ENCODE data around the gene ATP2A3. TPM values are rescaled to one million over a fixed set of nuclear protein-coding genes. Genes with fewer than 3 reads are reported as not detected.

The ATP2A3 gene
- total RNA-seq, 1 donor from 2014 or later: 2.4 TPM

DNA sequence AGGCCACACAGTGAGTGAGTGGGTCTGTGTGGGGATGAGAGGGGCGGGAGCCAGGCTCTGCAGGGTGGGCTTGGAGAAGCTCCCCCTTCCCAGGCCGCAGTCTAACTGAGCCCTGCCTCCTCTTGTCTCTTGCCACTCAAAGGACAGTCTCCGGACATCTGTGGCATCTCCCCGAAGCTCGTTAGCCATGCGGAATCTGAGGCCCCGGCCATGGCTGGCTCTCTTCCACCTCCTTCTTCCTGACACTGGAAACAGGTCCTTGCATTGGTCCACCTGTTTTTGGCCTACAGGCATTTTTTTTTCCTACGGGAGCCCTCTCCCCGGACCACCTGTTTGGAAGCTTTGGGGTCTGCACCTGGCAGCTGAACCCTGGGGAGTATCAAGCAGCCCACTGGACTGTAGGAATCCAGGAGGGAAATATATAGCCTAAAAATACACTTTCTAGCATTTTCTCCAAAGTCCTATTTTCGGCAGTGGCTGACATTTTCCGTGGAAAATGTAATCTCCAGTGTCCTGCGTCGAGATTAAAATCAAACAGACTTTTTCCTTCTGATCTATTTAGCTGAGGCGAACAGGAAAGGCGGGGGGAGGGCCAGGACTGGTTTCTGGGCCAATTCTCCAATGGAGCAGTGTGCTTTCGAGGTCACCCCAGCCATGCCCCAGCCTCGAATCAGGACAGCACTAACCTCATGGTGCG, 9.1 kb downstream of the ATP2A3 start:
- no peak for DNase-seq (ENCODE audit: low read depth)
- no peak overlapping the region for H3K4me3 ChIP-seq (ENCODE audit: low read depth, low read length)
- TF ChIP-seq, protein P1, sequence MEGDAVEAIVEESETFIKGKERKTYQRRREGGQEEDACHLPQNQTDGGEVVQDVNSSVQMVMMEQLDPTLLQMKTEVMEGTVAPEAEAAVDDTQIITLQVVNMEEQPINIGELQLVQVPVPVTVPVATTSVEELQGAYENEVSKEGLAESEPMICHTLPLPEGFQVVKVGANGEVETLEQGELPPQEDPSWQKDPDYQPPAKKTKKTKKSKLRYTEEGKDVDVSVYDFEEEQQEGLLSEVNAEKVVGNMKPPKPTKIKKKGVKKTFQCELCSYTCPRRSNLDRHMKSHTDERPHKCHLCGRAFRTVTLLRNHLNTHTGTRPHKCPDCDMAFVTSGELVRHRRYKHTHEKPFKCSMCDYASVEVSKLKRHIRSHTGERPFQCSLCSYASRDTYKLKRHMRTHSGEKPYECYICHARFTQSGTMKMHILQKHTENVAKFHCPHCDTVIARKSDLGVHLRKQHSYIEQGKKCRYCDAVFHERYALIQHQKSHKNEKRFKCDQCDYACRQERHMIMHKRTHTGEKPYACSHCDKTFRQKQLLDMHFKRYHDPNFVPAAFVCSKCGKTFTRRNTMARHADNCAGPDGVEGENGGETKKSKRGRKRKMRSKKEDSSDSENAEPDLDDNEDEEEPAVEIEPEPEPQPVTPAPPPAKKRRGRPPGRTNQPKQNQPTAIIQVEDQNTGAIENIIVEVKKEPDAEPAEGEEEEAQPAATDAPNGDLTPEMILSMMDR (conservative IDR thresholded peaks at IDR 0.05; ENCODE audit: low read depth, low read length): no peak

- TF ChIP-seq, protein P1 (conservative IDR thresholded peaks at IDR 0.05; ENCODE audit: low read depth, low read length): no peak
- DNase-seq (ENCODE audit: low read depth): no peak
Observed at GRCh38 chr17:3954086-3954485, 10.2 kb downstream of the ATP2A3 start.

GRCh38 chr17:3953542-3953941, 10.7 kb downstream of the ATP2A3 start:
- H3K4me3 ChIP-seq (ENCODE audit: low read depth, low read length): no peak overlapping the region
- DNase-seq (ENCODE audit: low read depth): no peak
- TF ChIP-seq, protein P1 (conservative IDR thresholded peaks at IDR 0.05; ENCODE audit: low read depth, low read length): no peak

More at GRCh38 chr17:3954086-3954485, 10.2 kb downstream of the ATP2A3 start:
- no peak overlapping the region for H3K4me3 ChIP-seq (ENCODE audit: low read depth, low read length)

- no peak for DNase-seq (ENCODE audit: low read depth)
- no peak overlapping the region for H3K4me3 ChIP-seq (ENCODE audit: low read depth, low read length)
- TF ChIP-seq, protein P1 (conservative IDR thresholded peaks at IDR 0.05; ENCODE audit: low read depth, low read length): no peak
Observed at GRCh38 chr17:3952186-3952585, 12.1 kb downstream of the ATP2A3 start.

- no peak overlapping the region for H3K4me3 ChIP-seq (ENCODE audit: low read depth, low read length)
- DNase-seq (ENCODE audit: low read depth): no peak
- TF ChIP-seq, protein P1 (conservative IDR thresholded peaks at IDR 0.05; ENCODE audit: low read depth, low read length): no peak
Observed at GRCh38 chr17:3951420-3951819, 12.8 kb downstream of the ATP2A3 start.

DNA sequence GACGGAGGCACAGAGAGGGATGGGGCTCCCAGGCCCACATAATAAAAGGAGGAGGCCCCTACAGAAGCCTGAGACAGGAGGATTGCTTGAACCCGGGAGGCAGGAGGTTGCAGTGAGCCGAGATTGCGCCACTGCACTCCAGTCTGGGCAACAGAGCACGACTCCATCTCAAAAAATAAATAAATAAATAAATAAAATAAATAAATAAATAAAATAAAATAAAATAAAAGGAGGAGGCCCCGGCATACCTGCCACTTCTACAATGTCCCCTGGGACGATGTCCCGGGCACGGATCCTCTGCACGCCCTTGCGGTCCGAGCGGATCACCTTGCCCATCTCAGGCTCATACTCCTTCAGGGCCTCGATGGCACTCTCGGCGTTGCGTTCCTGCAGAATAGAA, 13.2 kb downstream of the ATP2A3 start:
- H3K4me3 ChIP-seq (ENCODE audit: low read depth, low read length): no peak overlapping the region
- TF ChIP-seq, protein P1 (conservative IDR thresholded peaks at IDR 0.05; ENCODE audit: low read depth, low read length): no peak
- no peak for DNase-seq (ENCODE audit: low read depth)

- DNase-seq (ENCODE audit: low read depth): no peak
- no peak overlapping the region for H3K4me3 ChIP-seq (ENCODE audit: low read depth, low read length)
- TF ChIP-seq, protein P1 (conservative IDR thresholded peaks at IDR 0.05; ENCODE audit: low read depth, low read length): no peak
Observed at GRCh38 chr17:3950584-3950983, 13.7 kb downstream of the ATP2A3 start.
